HG03432 (cell line): ENCODE data around the gene AGAP1.

Experiments used
- ATAC-seq: cut with Tn5 transposase; IDR thresholded peaks from one replicate; pipeline ENCODE4 v1.9.1; 2021; ENCODE audit warnings: mild to moderate bottlenecking, moderate library complexity; ENCODE audit not compliant: unreplicated experiment

Gene AGAP1

GRCh38 chr2:235486729-235487128 is 7.1 kb upstream of the AGAP1 start:
- no peak for ATAC-seq

DNA sequence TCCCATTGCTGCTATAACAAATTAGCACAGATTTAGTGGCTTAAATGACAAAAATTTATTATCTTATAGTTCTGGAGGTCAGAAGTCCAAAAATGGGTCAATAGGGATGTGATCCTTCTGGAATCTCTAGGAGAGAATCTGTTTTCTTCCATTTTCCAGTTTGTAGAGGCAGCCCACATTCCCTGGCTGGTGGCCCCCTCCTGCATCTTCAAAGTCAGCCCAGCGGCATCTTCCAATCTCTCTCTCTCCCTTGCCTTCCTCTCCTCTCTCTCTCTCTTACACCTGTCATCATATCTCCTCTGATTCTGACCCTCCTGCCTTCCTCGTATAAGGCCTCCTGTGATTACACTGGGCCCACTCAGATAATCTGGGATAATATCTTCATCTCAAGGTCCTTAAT is 3.9 kb upstream of the AGAP1 start:
- no peak for ATAC-seq

DNA sequence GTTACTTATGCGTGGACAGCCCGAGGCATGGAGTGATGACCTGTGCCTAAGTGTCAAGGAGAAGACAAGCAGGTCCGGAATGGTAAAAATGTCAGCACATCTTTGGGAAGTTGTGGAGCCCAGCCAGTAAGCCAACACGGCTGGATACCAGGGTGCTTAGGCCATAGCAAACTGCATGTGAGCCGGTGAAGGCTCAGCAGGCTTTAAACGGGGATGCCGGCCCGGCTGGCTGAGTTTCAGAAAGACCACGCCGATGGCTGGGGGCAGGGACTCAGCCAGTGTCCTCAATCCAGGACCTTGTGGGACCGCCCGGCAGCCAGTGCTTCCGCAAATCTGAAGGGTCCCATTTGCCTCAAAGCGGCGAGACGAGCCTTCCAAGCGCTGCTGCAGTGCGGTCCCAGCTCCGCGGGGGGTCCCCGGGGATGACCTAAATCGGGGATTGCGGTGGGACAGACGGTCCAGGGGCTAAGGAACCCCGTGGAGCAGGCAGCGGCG is 946 bp upstream of the AGAP1 start:
- ATAC-seq, result no peak

DNA sequence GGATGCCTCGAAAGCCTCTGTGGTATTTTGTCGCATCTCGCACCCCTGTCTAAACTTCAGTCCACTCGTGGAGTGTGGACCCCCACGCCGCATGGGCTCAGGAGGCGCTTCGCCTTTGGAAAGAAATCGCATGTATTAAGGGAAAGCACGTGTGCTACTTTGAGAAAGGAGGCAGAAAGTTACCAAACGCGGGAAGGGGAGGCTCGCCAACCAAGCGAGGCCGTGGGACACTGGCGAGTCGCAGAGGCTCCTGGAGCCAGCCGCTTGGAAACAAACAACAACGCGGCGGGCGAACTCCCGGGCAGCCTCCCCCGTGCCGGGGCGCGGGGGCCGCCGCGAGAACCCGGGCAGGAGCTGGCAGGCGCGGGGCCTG is 455 bp upstream of the AGAP1 start:
- no peak for ATAC-seq

DNA sequence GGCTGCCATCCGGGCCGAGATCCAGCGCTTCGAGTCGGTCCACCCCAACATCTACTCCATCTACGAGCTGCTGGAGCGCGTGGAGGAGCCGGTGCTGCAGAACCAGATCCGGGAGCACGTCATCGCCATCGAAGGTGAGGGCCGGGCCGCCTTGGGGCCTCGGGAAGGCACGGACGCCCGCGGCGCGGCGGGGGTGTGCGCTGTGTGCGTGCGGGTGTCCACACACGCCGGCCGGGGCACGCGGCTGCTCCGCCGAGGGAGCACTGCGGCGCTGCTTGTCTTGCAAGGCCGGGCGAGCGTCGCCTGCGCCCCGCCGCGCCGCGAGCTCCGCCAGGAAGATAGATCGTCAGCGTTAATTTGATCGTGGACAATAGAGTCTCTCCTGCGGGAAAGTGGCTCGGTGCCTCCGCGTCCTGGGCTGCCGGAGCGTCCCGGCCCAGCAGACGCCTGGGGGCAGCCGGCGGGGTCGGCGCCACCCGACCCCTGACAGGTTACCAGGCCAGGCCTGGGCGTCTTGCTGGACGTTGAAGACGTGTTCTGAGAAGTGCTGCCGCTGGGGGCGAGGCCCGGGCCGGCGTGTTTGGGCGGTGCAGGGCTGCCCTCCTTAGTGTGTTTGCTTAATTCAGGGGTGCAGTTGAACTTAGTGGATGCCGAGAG is 1.0 kb downstream of the AGAP1 start:
- ATAC-seq, result no peak

GRCh38 chr2:235495373-235496238 is 1.8 kb downstream of the AGAP1 start:
- no peak for ATAC-seq

- no peak for ATAC-seq
Measured at GRCh38 chr2:235496239-235496621, 2.4 kb downstream of the AGAP1 start.

- no peak for ATAC-seq
Measured at GRCh38 chr2:235497096-235497495, 3.3 kb downstream of the AGAP1 start.

DNA sequence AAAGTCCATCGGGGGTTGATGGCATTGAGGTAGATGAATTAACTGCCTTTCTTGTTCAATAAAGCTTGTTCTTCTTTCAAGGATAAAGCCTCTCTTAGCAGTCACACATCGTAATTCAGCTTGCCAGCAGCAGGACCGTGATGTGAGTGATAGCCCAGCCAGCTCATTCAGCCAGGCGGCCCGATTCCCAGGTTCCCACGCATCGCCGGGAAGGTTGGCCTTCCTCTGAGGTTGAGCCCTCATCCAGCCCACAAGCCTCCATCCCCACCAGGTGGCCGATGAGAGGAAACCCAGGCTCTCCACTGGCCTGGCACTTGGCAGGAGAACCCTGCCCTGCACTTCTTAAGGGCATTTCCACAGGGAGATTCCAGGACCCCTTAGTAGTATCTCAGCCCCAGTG is 4.7 kb downstream of the AGAP1 start:
- no peak for ATAC-seq

DNA sequence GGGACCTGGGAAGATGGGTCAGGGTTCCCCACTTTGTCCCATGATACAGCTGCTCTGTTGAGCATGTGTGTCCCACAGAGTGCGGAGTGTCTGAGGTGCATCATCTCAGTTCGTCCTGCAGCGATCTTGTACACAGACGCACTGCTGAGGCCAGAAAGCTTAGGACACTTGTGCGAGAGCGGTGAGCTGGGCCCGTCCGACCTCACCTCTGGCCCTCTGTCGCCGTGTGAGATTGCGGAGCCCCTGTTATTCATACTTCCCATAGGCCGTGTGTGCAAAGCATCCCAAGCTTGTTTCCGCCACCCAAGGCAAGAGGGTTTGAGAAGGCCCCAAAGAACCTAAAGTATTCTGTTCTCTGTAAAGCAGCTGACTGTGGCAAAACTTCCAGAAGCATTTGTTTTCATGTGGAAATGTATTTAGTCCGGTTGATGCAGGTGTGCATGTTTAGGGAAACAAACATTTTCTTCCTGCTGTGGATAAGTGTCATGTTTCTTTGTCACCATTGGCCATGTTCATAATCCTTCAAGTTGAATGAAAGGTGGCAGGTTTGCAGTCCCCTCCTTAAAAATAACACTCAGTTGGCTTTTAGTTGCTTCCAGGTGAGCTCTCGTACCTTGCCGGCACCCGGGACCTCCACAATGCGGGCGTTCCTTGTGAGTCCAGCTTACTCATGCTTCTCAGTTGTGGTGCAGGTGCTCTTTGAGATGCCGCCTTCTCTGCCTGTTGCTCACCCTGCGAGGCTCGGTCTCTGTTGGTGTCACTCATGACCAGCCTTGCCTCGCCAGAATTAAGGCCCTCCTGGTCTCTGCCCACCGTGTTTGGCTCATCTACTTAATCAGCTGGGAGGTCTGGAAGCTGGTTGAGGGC is 5.3 kb downstream of the AGAP1 start:
- ATAC-seq, result no peak

DNA sequence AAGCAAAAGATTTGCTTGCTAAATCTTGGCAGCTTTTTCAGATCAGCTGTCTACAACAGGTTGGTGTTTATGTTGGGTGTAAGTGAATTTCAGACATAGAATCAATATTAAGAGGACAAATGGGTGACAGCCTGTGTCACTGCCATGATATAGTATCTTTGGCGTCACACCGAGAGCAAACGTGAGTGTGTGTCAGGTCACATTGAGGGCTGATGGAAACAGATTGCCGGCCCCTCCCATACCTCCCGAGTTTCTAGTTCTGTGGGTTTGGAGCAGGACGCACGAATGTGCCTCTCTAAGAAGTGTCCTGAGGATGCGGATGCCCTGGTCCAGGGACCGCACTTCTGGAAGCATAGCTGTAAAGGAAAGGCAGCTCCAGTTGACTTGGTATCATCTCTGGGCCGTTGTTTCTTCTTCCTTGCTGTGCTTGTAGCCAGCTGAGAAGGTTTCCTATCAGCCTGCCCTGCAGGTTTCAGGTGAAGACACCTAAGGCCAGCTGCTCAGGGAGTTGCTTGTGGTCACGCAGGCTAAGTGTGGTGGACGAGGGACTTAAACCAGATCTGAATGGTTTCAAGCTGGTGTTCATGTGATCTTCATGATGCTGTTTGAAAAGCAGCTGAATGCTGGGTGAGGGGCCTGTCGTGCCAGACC is 6.4 kb downstream of the AGAP1 start:
- ATAC-seq, result no peak

- no peak for ATAC-seq
Measured at GRCh38 chr2:235500761-235501672, 7.2 kb downstream of the AGAP1 start.

- no peak for ATAC-seq
Measured at GRCh38 chr2:235501673-235502031, 7.8 kb downstream of the AGAP1 start.

DNA sequence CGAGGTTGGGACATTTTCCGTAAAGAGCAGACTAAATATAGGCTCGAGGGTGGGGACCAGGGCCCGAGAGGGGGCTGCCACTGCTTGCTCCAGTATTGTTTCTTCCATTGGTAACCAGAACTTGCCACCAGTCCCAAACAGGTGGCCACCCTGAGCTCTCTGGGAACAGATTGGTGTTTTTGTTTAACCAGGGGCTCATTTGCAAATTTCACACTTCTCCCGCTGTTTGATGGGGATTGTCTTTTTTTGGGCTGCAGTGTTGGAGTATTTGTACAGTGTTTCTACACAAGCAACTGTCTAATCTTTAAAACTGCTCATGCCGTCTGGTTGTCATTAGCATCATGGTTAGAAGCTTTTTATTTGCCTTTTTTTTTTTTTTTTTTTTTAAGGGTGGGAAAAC is 8.5 kb downstream of the AGAP1 start:
- no peak for ATAC-seq

GRCh38 chr2:235504441-235505180 is 10.8 kb downstream of the AGAP1 start:
- ATAC-seq, result no peak

GRCh38 chr2:235505181-235505741 is 11.4 kb downstream of the AGAP1 start:
- no peak for ATAC-seq

DNA sequence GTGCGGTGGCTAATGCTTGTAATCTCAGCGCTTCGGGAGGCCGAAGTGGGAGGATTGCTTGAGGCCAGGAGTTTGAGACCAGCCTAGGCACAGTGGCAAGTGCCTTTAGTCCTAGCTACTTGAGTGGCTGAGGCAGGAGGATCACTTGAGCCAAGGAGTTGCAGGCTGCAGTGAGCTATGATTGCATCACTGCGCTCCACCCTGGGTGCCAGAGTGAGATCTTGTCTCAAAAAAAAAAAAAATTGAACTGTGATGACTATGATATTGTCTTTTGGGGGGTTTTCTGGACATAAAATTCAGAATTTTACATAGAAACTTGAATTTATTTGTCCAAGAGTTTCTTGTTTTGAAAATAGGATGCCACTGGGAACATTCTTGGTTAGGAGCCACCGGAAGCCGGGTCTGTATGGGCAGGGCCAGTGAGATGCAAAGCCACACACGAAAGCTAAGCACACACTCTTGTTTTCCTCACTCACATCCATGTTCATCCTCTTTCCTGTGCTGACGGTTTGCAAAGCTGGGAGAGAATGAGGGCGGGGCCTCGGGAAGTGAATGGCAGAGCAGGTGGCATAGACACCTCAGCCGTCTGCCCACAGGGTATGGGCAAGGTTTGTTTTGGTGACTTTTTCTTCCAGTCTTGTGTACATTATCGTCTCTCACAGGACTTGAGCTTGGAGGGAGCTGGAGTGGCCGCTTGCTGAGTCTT is 12.6 kb downstream of the AGAP1 start:
- ATAC-seq, result no peak

DNA sequence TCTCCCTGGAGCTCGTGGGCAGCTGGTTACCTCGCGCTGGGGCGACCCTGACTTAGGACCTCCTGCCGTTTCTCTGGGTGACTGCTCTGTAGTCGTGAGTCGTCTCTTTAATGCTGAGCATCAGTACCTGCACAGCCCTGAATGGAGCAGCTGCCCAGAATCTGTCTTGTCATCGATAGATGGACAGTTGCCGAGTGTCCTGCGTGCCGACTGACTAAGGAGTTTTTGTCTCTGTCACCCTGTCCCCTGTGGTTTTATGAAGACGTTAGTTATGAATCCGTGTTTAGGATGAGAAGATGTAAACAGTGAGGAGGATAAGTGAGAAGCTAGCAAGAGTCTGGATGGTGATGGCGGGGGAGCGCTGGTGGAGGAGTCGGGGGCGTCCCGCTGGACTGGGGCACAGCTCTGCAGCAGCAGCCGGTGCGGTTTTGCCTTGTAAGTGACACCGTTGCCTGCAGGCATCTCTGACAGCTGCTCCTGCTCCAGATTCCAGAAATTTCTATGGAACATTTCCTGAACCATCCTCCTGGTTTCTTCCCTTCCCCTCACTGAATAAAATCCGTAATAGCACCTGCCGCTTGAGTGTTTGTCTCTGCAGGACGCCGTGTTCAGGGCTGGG is 13.3 kb downstream of the AGAP1 start:
- ATAC-seq, result no peak
